ENCODE results near the gene CBLIF.
"Not testable (repeated sequence)": the region's sequence is repeated elsewhere in the genome, so short reads cannot be mapped to it uniquely, and the experiment has no call there.

The CBLIF gene

GRCh38 chr11:59845399-59845798 is at the start of gene CBLIF:
TSS of gene CBLIF (minus strand) at chr11:59845499. CDS start at chr11:59845453, 46 bp downstream.
- no peak for DNase-seq

GRCh38 chr11:59894616-59895015 is 49.3 kb upstream of the CBLIF start:
- DNase-seq: no peak

- no peak for DNase-seq
These were observed 46.5 kb upstream of the CBLIF start for GRCh38 chr11:59891781-59892181.

GRCh38 chr11:59887156-59887555 is 41.9 kb upstream of the CBLIF start:
- not testable (repeated sequence) for DNase-seq

GRCh38 chr11:59883597-59883996 is 38.3 kb upstream of the CBLIF start:
- DNase-seq: no peak

- no peak for DNase-seq
These were observed 34.3 kb upstream of the CBLIF start for GRCh38 chr11:59879567-59879966.

GRCh38 chr11:59878575-59878974 is 33.3 kb upstream of the CBLIF start, which contains the start of gene OOSP3:
TSS of gene OOSP3 (plus strand) at chr11:59878782. CDS start at chr11:59878809, 27 bp downstream.
- DNase-seq: no peak

GRCh38 chr11:59877784-59878183 is 32.5 kb upstream of the CBLIF start:
- DNase-seq: no peak

GRCh38 chr11:59877325-59877724 is 32.0 kb upstream of the CBLIF start:
- DNase-seq: no peak

- no peak for DNase-seq
These were observed 30.7 kb upstream of the CBLIF start for GRCh38 chr11:59875856-59876519.

- DNase-seq: no peak
These were observed 26.8 kb upstream of the CBLIF start for GRCh38 chr11:59872076-59872475.

- no peak for DNase-seq
These were observed 22.6 kb upstream of the CBLIF start for GRCh38 chr11:59867946-59868345.

- no peak for DNase-seq
These were observed 21.5 kb upstream of the CBLIF start for GRCh38 chr11:59866836-59867235.

GRCh38 chr11:59866397-59866796 is 21.1 kb upstream of the CBLIF start, which contains the start of gene TCN1:
TSS of gene TCN1 (minus strand) at chr11:59866487. CDS start at chr11:59866470, 17 bp downstream.
- no peak for DNase-seq

GRCh38 chr11:59865031-59865430 is 19.7 kb upstream of the CBLIF start:
- DNase-seq: no peak

- DNase-seq: no peak
These were observed 17.0 kb upstream of the CBLIF start for GRCh38 chr11:59862252-59862651.

- DNase-seq: no peak
These were observed 14.4 kb upstream of the CBLIF start for GRCh38 chr11:59859673-59860072.

- no peak for DNase-seq
These were observed 12.4 kb upstream of the CBLIF start for GRCh38 chr11:59857439-59858434.

- DNase-seq: no peak
These were observed 9.6 kb upstream of the CBLIF start for GRCh38 chr11:59854871-59855270.

GRCh38 chr11:59851416-59851815 is 6.1 kb upstream of the CBLIF start:
- DNase-seq: not testable (repeated sequence)

GRCh38 chr11:59849551-59849950 is 4.3 kb upstream of the CBLIF start:
- not testable (repeated sequence) for DNase-seq

- DNase-seq: no peak
These were observed 3.8 kb upstream of the CBLIF start for GRCh38 chr11:59849129-59849528.

- DNase-seq: not testable (repeated sequence)
These were observed 3.1 kb upstream of the CBLIF start for GRCh38 chr11:59848439-59848838.

- no peak for DNase-seq
These were observed 2.3 kb upstream of the CBLIF start for GRCh38 chr11:59847626-59848025.
